ENCODE results near the gene SKAP1. TPM values are rescaled to one million over a fixed set of nuclear protein-coding genes. Genes with fewer than 3 reads are reported as not detected.

SKAP1 gene
- total RNA-seq, 1 donor from 2014 or later, result not detected

DNA sequence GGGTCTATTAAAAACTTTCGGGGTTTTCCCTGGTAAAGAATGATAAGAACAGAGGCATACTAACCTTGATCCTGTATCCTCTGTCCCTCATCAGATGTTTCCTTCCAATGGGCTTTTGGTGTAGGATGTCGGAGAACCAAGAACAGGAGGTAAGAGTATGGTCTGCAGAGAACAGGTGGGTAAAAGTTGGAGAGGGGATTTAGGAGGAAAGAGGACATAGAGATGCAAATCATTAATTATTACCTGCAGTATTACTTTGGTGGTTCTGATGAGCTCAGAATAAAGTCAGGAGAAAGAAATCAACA is 318.1 kb downstream of the SKAP1 start:
- TF ChIP-seq, protein P1, sequence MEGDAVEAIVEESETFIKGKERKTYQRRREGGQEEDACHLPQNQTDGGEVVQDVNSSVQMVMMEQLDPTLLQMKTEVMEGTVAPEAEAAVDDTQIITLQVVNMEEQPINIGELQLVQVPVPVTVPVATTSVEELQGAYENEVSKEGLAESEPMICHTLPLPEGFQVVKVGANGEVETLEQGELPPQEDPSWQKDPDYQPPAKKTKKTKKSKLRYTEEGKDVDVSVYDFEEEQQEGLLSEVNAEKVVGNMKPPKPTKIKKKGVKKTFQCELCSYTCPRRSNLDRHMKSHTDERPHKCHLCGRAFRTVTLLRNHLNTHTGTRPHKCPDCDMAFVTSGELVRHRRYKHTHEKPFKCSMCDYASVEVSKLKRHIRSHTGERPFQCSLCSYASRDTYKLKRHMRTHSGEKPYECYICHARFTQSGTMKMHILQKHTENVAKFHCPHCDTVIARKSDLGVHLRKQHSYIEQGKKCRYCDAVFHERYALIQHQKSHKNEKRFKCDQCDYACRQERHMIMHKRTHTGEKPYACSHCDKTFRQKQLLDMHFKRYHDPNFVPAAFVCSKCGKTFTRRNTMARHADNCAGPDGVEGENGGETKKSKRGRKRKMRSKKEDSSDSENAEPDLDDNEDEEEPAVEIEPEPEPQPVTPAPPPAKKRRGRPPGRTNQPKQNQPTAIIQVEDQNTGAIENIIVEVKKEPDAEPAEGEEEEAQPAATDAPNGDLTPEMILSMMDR (IDR thresholded peaks at IDR 0.05; ENCODE audit: insufficient read depth, low read depth, low read length), result no peak
- TF ChIP-seq EZH2 (IDR thresholded peaks at IDR 0.05; ENCODE audit: insufficient read depth, low read length), result no peak
- FAIRE-seq, result no peak
- H3K4me2 ChIP-seq (ENCODE audit: low read length), result no peak overlapping the region

DNA sequence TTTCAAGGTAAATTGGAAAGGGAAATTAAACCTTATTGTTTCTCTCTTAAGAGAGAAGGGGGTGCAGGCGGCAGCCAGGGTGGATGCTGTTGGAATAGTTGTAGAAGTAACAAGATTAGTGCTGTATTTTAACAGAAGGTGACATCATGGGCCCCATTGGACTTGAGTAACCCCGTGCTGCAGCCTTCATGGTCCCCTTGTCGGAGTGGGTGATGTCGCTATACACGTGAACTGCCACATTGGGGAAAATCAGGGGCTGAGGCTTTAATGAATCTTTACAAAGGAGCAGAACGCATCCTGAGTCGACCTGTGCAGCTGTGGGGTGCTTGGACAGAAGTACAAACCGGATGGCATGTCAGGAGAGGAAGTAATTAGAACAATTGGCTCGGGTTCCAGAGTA is 319.3 kb downstream of the SKAP1 start:
- H4K20me1 ChIP-seq (ENCODE audit: insufficient read depth, low read length), result peaks cover 33% of the 10 kb centered on the region
- Mint-ChIP-seq H3K27ac (ENCODE audit: unreplicated experiment) (peak overlapping the region; percentile 34), H3K4me1 (ENCODE audit: low read depth, unreplicated experiment) (peaks cover 9% of the 10 kb centered on the region), H3K4me3 (ENCODE audit: unreplicated experiment) (no peak overlapping the region), H3K36me3 (ENCODE audit: low read depth, unreplicated experiment) (peaks cover 5% of the 10 kb centered on the region), H3K9me3 (ENCODE audit: unreplicated experiment) (no peaks in the 10 kb centered on the region), H3K27me3 (ENCODE audit: low read depth, unreplicated experiment) (no peaks in the 10 kb centered on the region)
- no peak overlapping the region for H3K4me2 ChIP-seq (ENCODE audit: low read length)
- H3K27ac ChIP-seq (ENCODE audit: low read depth, low read length), result no peak overlapping the region
- peaks cover 8% of the 10 kb centered on the region for H3K4me1 ChIP-seq (ENCODE audit: insufficient read depth, low read length)
- FAIRE-seq (no peak), DNase-seq (ENCODE audit: low read depth) (no peak)
- H3K9me3 ChIP-seq (ENCODE audit: insufficient read depth, low read depth, low read length), result no peaks in the 10 kb centered on the region
- no peaks in the 10 kb centered on the region for H3K27me3 ChIP-seq (ENCODE audit: insufficient read depth, low read length)
- H3K36me3 ChIP-seq (ENCODE audit: insufficient read depth, low read length), result no peaks in the 10 kb centered on the region
- H2AFZ ChIP-seq (ENCODE audit: low read depth, low read length), result no peak overlapping the region
- TF ChIP-seq EZH2 (IDR thresholded peaks at IDR 0.05; ENCODE audit: insufficient read depth, low read length), result no peak
- TF ChIP-seq, protein P1 (IDR thresholded peaks at IDR 0.05; ENCODE audit: insufficient read depth, low read depth, low read length), result no peak
- H3K4me3 ChIP-seq (ENCODE audit: insufficient read depth, low read depth, low read length), result no peak overlapping the region
- H3K79me2 ChIP-seq (ENCODE audit: insufficient read depth, low read length), result peaks cover 52% of the 10 kb centered on the region
- H3K9ac ChIP-seq (ENCODE audit: low read length), result no peak overlapping the region

More for the DNA sequence above, 318.1 kb downstream of the SKAP1 start:
- peaks cover 33% of the 10 kb centered on the region for H4K20me1 ChIP-seq (ENCODE audit: insufficient read depth, low read length)
- no peak overlapping the region for H3K9ac ChIP-seq (ENCODE audit: low read length)
- peaks cover 9% of the 10 kb centered on the region for H3K4me1 Mint-ChIP-seq (ENCODE audit: low read depth, unreplicated experiment)
- no peak for DNase-seq (ENCODE audit: low read depth)
- H3K27ac Mint-ChIP-seq (ENCODE audit: unreplicated experiment), result no peak overlapping the region
- H3K36me3 Mint-ChIP-seq (ENCODE audit: low read depth, unreplicated experiment), result peaks cover 5% of the 10 kb centered on the region
- no peak overlapping the region for H3K4me3 ChIP-seq (ENCODE audit: insufficient read depth, low read depth, low read length)
- no peaks in the 10 kb centered on the region for H3K9me3 Mint-ChIP-seq (ENCODE audit: unreplicated experiment)
- no peaks in the 10 kb centered on the region for H3K27me3 Mint-ChIP-seq (ENCODE audit: low read depth, unreplicated experiment)
- no peaks in the 10 kb centered on the region for H3K36me3 ChIP-seq (ENCODE audit: insufficient read depth, low read length)
- H3K27ac ChIP-seq (ENCODE audit: low read depth, low read length), result no peak overlapping the region
- H3K4me1 ChIP-seq (ENCODE audit: insufficient read depth, low read length), result peaks cover 8% of the 10 kb centered on the region
- H3K79me2 ChIP-seq (ENCODE audit: insufficient read depth, low read length), result peaks cover 52% of the 10 kb centered on the region
- H3K9me3 ChIP-seq (ENCODE audit: insufficient read depth, low read depth, low read length), result no peaks in the 10 kb centered on the region
- H2AFZ ChIP-seq (ENCODE audit: low read depth, low read length), result no peak overlapping the region
- no peaks in the 10 kb centered on the region for H3K27me3 ChIP-seq (ENCODE audit: insufficient read depth, low read length)
- H3K4me3 Mint-ChIP-seq (ENCODE audit: unreplicated experiment), result no peak overlapping the region

DNA sequence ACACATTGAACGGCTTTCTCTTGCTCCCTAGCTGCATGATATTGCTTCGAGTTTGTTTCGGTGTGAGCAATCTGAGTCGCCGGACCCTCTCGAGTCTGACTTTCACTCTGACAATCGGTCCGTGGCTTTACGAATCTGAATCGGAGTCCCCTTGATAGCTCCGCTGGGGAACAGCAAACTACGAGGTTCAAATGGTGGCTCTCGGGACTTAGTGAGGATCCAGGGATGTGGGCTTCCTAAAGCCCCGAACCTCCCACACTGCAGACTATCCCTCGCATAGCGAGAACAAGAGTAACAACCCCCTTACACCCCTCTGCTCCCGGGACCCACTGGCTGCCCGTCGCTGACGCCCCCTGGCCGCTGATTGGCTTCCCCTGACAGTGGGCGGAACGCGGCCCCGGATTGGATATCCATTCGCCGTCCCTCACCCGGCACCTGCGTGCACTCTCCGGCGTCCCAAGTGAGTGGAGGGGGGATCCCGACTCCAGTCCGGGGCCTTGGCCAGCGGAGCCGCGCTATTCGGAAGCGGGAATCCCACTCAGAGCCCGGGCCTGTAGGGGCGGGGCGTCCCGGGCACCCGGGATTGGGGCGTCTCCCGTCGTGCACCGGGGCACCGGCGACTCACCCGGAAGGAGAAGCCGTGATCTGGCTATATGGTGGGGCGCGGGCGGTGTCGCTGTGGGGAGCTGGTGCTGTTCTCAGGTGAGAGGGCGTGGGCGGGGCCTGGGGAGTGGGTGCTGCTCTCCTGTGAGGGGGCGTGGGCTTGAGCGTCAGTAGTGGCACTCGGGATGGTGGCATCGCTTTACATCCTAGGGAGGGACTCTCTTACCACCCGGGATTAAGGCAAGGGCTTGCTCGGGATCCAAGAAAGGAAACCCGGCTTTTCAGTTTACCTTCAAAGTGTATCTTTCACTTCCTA is 322.6 kb downstream of the SKAP1 start, which contains the start of gene SNX11:
Gene SNX11, plus strand, starts transcription at position 630 of the 919 bp plus-strand sequence. CDS start 4,278 bp downstream, outside the sequence.
- Histone ChIP-seq H2AFZ (ENCODE audit: low read depth, low read length) (peak within 1 kb of the TSS; percentile 98), H3K4me2 (ENCODE audit: low read length) (peak within 1 kb of the TSS; percentile 94), H3K9me3 (ENCODE audit: insufficient read depth, low read depth, low read length) (no peaks in the 10 kb centered on the region), H3K4me1 (ENCODE audit: insufficient read depth, low read length) (peaks cover 8% of the 10 kb centered on the region), H3K36me3 (ENCODE audit: insufficient read depth, low read length) (no peaks in the 10 kb centered on the region), H3K9ac (ENCODE audit: low read length) (peak within 1 kb of the TSS; percentile 85), H3K27ac (ENCODE audit: low read depth, low read length) (peak within 1 kb of the TSS; percentile 66), H3K27me3 (ENCODE audit: insufficient read depth, low read length) (no peaks in the 10 kb centered on the region), H4K20me1 (ENCODE audit: insufficient read depth, low read length) (peaks cover 26% of the 10 kb centered on the region), H3K79me2 (ENCODE audit: insufficient read depth, low read length) (peaks cover 43% of the 10 kb centered on the region), H3K4me3 (ENCODE audit: insufficient read depth, low read depth, low read length) (peak within 1 kb of the TSS; percentile 92)
- FAIRE-seq (no peak), DNase-seq (ENCODE audit: low read depth) (peak; percentile 77)
- no peaks in the 10 kb centered on the region for H3K9me3 Mint-ChIP-seq (ENCODE audit: unreplicated experiment)
- TF ChIP-seq, protein P1 (IDR thresholded peaks at IDR 0.05; ENCODE audit: insufficient read depth, low read depth, low read length), result no peak
- no peak for TF ChIP-seq EZH2 (IDR thresholded peaks at IDR 0.05; ENCODE audit: insufficient read depth, low read length)
- peak within 1 kb of the TSS; percentile 67 for H3K27ac Mint-ChIP-seq (ENCODE audit: unreplicated experiment)
- H3K4me3 Mint-ChIP-seq (ENCODE audit: unreplicated experiment), result peak within 1 kb of the TSS; percentile 94
- peaks cover 9% of the 10 kb centered on the region for H3K4me1 Mint-ChIP-seq (ENCODE audit: low read depth, unreplicated experiment)
- H3K27me3 Mint-ChIP-seq (ENCODE audit: low read depth, unreplicated experiment), result no peaks in the 10 kb centered on the region
- peaks cover 5% of the 10 kb centered on the region for H3K36me3 Mint-ChIP-seq (ENCODE audit: low read depth, unreplicated experiment)
